ENCODE measurements around the gene CTR9. TPM values are rescaled to one million over a fixed set of nuclear protein-coding genes. Genes with fewer than 3 reads are reported as not detected.

Gene CTR9
- total RNA-seq, 2 donors from 2014 or later = 22.5 to 24.5 TPM

GRCh38 chr11:10735481-10736475 lies 15.3 kb upstream of the CTR9 start:
- intact Hi-C loops (cut with DNase I) = loop anchor here in 1 of 2 donors (2.0 to 10.0 kb wide), 5 partner anchors 83 to 333 kb away; partner anchors contain the start of gene RNF141
- DNase-seq (peak; percentile 96), ATAC-seq (peak; percentile 100)

- intact Hi-C loops (cut with DNase I) = no loop called here
- peak; percentile 37 to 65 for ATAC-seq
- no peak for DNase-seq
Observed at GRCh38 chr11:10742460-10743208, 8.4 kb upstream of the CTR9 start.

- intact Hi-C loops (cut with DNase I) = no loop called here
Observed at GRCh38 chr11:10743354-10744000, 7.6 kb upstream of the CTR9 start.

GRCh38 chr11:10744206-10744605 lies 6.8 kb upstream of the CTR9 start:
- intact Hi-C loops (cut with DNase I) = no loop called here
- ATAC-seq = no peak

More at GRCh38 chr11:10743354-10744000, 7.6 kb upstream of the CTR9 start:
- no peak for ATAC-seq
- no peak for DNase-seq

GRCh38 chr11:10746871-10747270 lies 4.2 kb upstream of the CTR9 start:
- intact Hi-C loops (cut with DNase I) = no loop called here
- ATAC-seq (no peak), DNase-seq (no peak)

More at GRCh38 chr11:10744206-10744605, 6.8 kb upstream of the CTR9 start:
- no peak for DNase-seq

- DNase-seq (no peak), ATAC-seq (no peak)
- intact Hi-C loops (cut with DNase I) = no loop called here
Observed at GRCh38 chr11:10747733-10748132, 3.3 kb upstream of the CTR9 start.

GRCh38 chr11:10749476-10749875 lies 1.6 kb upstream of the CTR9 start:
- intact Hi-C loops (cut with DNase I) = no loop called here
- ATAC-seq (no peak), DNase-seq (no peak)

GRCh38 chr11:10751581-10751940 lies 515 bp downstream of the CTR9 start:
- intact Hi-C loops (cut with DNase I) = no loop called here

GRCh38 chr11:10752061-10752460 lies 1.0 kb downstream of the CTR9 start:
- DNase-seq (no peak), ATAC-seq (no peak)
- intact Hi-C loops (cut with DNase I) = no loop called here

More at GRCh38 chr11:10751581-10751940, 515 bp downstream of the CTR9 start:
- DNase-seq = no peak
- ATAC-seq = peak; percentile 6 to 25

- ATAC-seq (no peak), DNase-seq (no peak)
- intact Hi-C loops (cut with DNase I) = no loop called here
Observed at GRCh38 chr11:10752486-10752885, 1.4 kb downstream of the CTR9 start.

- intact Hi-C loops (cut with DNase I) = no loop called here
- no peak for DNase-seq
Observed at GRCh38 chr11:10758957-10759356, 7.9 kb downstream of the CTR9 start.

GRCh38 chr11:10761085-10761698 lies 10.1 kb downstream of the CTR9 start:
- DNase-seq (no peak), ATAC-seq (no peak)
- intact Hi-C loops (cut with DNase I) = no loop called here

More at GRCh38 chr11:10758957-10759356, 7.9 kb downstream of the CTR9 start:
- no peak for ATAC-seq

- ATAC-seq (no peak), DNase-seq (no peak)
- intact Hi-C loops (cut with DNase I) = no loop called here
Observed at GRCh38 chr11:10762185-10762584, 11.1 kb downstream of the CTR9 start.

- intact Hi-C loops (cut with DNase I) = no loop called here
- ATAC-seq (no peak), DNase-seq (no peak)
Observed at GRCh38 chr11:10762913-10763421, 11.9 kb downstream of the CTR9 start.

GRCh38 chr11:10763766-10764165 lies 12.7 kb downstream of the CTR9 start:
- intact Hi-C loops (cut with DNase I) = no loop called here
- DNase-seq (no peak), ATAC-seq (no peak)

GRCh38 chr11:10764412-10764811 lies 13.4 kb downstream of the CTR9 start:
- intact Hi-C loops (cut with DNase I) = no loop called here

GRCh38 chr11:10770626-10771254 lies 19.7 kb downstream of the CTR9 start:
- DNase-seq = no peak
- intact Hi-C loops (cut with DNase I) = no loop called here
- peak; percentile 68 to 71 for ATAC-seq

More at GRCh38 chr11:10764412-10764811, 13.4 kb downstream of the CTR9 start:
- no peak for DNase-seq
- ATAC-seq = no peak

- intact Hi-C loops (cut with DNase I) = no loop called here
- DNase-seq = no peak
- ATAC-seq = peak in 1 of 2 donors; percentile 70
Observed at GRCh38 chr11:10771457-10771856, 20.4 kb downstream of the CTR9 start.

All from left cardiac atrium (tissue), 4 donors.